ENCODE results near the gene SFT2D1. TPM values are rescaled to one million over a fixed set of nuclear protein-coding genes. Genes with fewer than 3 reads are reported as not detected.
"Not testable (repeated sequence)": the region's sequence is repeated elsewhere in the genome, so short reads cannot be mapped to it uniquely, and the experiment has no call there.

The SFT2D1 gene
- 28.1 and 32.6 TPM in 2 replicates for total RNA-seq (2014; rRNA removed; shearing (Covaris generic))

- in situ Hi-C loops (cut with HindIII; ENCODE audit: low sequenced_read_pairs): no loop called here
- DNase-seq (ENCODE audit: low spot score): peak; percentile 81
Observed at GRCh38 chr6:166342349-166343149, at the start of gene SFT2D1. SFT2D1 (minus strand) TSS chr6:166342545; CDS start chr6:166342481, 64 bp downstream.

DNA sequence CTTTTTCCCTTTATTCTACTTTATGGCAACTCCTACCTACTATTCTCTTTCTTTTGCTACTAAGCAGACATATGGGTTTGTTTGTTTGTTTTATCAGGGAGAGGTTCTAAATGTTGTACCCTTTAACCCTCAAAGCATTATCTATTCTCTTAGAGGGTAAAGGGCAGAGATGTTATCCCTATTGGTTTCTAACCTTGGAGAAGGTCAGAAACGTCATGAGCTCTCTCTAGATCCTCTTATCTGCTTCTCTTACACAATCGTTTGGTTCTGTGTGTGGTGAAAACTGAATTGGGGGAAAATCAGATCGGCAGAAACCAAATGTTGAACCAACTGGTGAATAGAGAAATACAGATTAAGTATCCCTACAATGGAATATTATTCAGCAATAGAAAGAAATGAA lies 46.8 kb upstream of the SFT2D1 start:
- in situ Hi-C loops (cut with HindIII; ENCODE audit: low sequenced_read_pairs): no loop called here

DNA sequence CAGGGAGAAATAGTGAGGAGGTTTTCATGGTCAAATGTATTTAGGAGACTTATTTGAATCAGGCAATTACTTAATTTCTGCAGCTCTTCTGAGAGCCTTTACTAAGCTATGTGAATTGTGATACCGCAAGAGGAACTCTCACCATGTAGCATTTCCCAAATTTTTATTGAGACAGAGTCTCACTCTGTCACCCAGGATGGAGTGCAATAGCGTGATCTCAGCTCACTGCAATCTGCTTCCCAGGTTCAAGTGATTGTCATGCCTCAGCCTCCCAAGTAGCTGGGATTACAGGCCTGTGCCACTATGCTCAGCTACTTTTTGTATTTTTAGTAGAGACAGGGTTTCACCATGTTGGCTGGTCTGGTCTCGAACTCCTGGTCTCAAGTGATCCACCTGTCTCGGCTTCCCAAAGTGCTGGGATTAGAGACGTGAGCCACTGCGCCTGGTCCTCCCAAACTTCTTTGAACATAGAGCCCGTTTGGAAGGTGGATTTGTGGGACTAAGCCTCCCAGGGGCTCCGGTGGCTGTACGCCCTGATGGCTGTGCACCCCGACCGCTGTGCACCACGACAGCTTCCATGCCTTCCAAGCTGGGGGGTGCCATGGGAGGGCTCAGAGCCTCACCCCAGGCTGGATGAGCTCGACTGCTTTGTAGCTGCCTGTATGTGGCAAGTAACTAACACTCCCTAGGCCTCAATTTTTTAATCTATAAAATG lies 46.1 kb upstream of the SFT2D1 start:
- in situ Hi-C loops (cut with HindIII; ENCODE audit: low sequenced_read_pairs): no loop called here

More for the DNA sequence above, 46.8 kb upstream of the SFT2D1 start:
- DNase-seq (ENCODE audit: low spot score): no peak

GRCh38 chr6:166387642-166388289 lies 45.4 kb upstream of the SFT2D1 start:
- in situ Hi-C loops (cut with HindIII; ENCODE audit: low sequenced_read_pairs): no loop called here
- DNase-seq (ENCODE audit: low spot score): no peak

More for the DNA sequence above, 46.1 kb upstream of the SFT2D1 start:
- DNase-seq (ENCODE audit: low spot score): no peak

GRCh38 chr6:166387098-166387497 lies 44.8 kb upstream of the SFT2D1 start:
- in situ Hi-C loops (cut with HindIII; ENCODE audit: low sequenced_read_pairs); DNase-seq (ENCODE audit: low spot score): not testable (repeated sequence)

DNA sequence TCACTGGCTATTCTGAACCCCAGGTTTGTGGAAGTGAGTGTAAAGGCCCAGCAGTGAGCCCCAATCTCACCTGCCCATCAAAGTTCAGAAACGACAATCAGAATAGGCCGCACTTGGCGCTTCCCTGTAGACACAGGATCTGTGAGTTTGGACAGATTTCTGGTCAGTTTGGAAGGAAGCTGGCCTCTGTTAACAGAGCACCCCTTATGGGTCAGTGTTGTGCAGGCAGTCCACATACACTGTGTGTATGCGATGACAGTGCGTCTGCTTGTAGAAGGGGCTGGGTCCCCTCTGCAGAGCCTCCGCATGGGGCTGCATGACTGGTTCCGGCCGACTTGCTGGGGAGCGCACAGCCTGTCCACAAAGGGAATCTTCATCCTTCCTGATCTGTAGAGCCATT lies 43.8 kb upstream of the SFT2D1 start:
- DNase-seq (ENCODE audit: low spot score): no peak
- in situ Hi-C loops (cut with HindIII; ENCODE audit: low sequenced_read_pairs): no loop called here

GRCh38 chr6:166383802-166384363 lies 41.5 kb upstream of the SFT2D1 start:
- in situ Hi-C loops (cut with HindIII; ENCODE audit: low sequenced_read_pairs); DNase-seq (ENCODE audit: low spot score): not testable (repeated sequence)

DNA sequence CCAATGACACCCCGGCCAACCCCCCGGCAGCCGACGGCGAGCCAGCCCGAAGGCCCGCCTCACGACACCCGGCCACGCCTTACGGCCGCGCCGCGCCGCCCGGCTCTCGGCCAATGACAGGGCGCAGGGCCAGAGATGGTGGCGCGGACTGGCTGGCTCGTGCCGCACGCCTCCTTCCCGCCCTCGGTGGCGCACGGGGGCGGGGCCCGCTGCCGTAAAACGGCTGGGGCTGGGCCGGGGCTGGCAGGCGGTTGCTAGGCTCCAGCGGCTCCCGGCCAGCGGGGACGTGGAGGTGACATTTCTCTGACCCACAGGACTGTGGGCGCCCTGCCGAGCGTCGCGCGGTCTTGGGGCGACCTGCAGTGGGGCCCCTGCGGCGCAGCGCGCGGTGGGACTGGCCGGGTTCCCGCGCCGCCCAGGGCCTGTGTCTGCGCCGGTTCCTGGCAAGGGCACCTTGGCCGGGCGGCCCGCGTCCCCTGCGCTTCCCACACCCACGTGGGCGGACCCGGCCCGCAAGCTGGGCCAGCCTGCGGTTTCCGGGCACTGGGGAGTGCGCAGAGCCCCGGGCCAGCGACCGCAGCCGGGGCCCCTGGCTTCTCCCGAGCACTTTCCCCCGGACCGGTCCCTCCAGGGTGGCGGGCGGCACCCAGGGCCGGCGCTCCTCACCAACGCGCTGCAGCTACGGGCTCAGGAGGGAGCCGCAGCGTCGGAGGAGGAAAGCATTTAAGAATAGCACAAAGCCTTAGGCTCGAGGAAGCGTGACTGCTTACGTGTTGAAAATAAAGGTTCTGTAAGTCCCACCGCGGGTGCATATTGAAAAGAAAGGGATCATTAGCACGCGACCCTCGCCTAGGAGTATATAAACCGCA lies 40.8 kb upstream of the SFT2D1 start, which contains the start of gene MPC1:
MPC1 (minus strand) TSS at position 8 of the 869 bp plus-strand sequence. CDS start 64 bp downstream, outside the sequence.
- DNase-seq (ENCODE audit: low spot score): peak; percentile 94
- in situ Hi-C loops (cut with HindIII; ENCODE audit: low sequenced_read_pairs): no loop called here

- in situ Hi-C loops (cut with HindIII; ENCODE audit: low sequenced_read_pairs): no loop called here
- no peak for DNase-seq (ENCODE audit: low spot score)
Observed at GRCh38 chr6:166382500-166382932, 40.2 kb upstream of the SFT2D1 start.

DNA sequence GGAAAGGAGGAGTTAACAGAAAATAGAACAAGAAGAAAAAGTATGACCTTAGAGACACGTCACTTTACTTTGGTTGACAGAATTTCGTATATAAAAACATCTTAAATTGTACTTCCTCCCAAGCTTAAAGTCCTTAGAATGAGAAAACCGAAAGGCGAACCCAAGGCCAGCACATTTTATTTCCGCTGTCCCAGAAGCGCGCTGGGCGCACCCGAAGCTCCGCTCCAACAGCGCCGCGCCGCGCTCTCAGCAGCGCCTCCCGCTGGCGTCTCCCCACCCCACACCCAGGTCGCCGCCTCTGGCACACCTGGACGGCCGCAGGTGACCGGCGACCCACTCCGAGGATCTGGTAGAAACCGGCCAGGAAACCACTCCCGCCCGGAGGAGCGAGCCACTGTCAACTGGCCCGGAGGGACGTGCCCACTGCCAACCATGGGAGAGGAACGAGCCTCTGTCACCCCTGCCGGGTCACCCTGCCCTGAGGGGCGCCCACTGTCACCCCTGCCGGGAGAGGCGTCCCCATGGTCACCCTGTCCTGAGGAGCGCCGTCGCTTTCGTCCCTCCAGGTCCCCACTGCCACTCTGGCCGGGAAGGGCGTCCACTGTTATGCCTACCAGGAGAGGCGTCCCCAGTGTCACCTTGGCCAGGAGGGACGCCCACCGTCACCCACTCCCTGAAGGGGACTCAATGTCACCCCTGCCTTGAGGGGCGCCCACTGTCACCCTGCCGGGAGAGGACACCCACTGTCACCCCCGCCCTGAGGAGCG lies 39.6 kb upstream of the SFT2D1 start:
- peak; percentile 31 for DNase-seq (ENCODE audit: low spot score)
- in situ Hi-C loops (cut with HindIII; ENCODE audit: low sequenced_read_pairs): no loop called here

DNA sequence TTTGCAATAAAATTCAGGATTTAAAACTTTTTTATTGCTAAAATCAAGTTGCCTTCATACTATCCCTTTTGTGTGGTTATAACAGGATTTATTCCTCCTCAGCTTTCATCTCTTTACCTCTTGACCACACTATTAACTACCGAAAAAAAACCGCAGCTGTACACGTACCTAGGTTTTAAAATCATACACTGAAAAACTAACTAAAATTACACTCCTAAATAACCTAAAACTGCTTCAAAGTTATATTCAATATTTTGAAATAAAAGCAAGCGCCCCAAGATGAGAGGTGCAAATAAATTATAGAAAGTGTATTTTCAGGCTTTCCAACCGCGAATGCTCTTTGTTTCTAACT lies 39.0 kb upstream of the SFT2D1 start:
- DNase-seq (ENCODE audit: low spot score): no peak
- in situ Hi-C loops (cut with HindIII; ENCODE audit: low sequenced_read_pairs): no loop called here

DNA sequence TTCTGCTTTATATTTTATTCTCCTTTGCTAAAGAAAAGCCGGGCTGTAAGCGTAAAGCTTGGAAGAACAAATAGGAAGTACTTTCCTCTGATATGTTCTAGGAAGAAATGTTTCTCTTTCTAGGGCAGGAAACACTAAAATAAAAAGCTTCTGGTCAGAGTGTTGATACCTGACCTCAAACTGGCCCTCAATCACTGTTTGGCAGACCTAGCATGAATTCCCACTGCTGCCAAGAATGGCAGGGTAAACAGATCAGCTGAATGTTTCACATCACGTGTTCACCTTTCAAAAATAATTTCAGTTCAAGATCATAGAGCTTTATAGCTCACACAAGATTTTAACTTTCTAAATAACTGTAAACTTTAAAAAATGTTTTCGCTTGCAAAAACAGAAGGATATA lies 37.5 kb upstream of the SFT2D1 start:
- DNase-seq (ENCODE audit: low spot score): no peak
- in situ Hi-C loops (cut with HindIII; ENCODE audit: low sequenced_read_pairs): no loop called here

GRCh38 chr6:166379103-166379586 lies 36.8 kb upstream of the SFT2D1 start:
- in situ Hi-C loops (cut with HindIII; ENCODE audit: low sequenced_read_pairs): no loop called here
- DNase-seq (ENCODE audit: low spot score): no peak

GRCh38 chr6:166377721-166378120 lies 35.4 kb upstream of the SFT2D1 start:
- in situ Hi-C loops (cut with HindIII; ENCODE audit: low sequenced_read_pairs): no loop called here
- DNase-seq (ENCODE audit: low spot score): no peak

DNA sequence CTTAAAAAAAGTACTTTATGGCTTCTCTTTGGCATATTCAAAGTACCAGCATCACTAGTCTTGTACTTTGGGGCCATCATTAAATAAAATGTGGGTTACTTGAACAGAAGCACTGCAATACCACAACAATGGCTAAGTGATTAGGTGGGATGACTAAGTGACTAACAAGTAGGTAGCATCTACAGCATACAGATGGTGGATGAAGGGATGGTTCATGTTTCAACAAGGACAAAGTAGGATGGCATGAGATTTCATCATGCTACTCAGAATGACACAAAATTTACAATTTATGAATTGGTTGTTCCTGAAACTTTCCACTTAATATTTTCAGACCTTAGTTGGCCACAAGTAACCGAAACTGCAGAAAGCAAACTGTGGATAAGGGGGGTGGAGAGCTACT lies 32.7 kb upstream of the SFT2D1 start:
- in situ Hi-C loops (cut with HindIII; ENCODE audit: low sequenced_read_pairs): no loop called here
- no peak for DNase-seq (ENCODE audit: low spot score)

DNA sequence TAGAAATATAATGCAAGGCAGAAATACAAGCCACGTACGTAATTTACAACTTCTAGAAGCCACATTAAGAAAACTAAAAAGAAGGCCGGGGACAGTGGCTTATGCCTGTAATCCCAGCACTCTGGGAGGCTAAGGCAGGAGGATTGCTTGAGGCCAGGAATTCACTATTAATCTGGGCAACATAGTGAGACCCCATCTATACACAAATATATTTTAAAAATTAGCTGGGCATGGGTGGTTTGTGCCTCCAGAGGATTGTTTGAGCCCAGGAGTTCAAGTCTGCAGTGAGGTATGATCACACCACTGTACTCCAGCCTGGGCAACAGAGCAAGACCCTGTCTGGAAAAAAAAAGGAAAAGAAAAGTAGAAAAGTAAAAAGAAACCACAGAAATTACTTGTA lies 28.1 kb upstream of the SFT2D1 start:
- in situ Hi-C loops (cut with HindIII; ENCODE audit: low sequenced_read_pairs): no loop called here
- no peak for DNase-seq (ENCODE audit: low spot score)

DNA sequence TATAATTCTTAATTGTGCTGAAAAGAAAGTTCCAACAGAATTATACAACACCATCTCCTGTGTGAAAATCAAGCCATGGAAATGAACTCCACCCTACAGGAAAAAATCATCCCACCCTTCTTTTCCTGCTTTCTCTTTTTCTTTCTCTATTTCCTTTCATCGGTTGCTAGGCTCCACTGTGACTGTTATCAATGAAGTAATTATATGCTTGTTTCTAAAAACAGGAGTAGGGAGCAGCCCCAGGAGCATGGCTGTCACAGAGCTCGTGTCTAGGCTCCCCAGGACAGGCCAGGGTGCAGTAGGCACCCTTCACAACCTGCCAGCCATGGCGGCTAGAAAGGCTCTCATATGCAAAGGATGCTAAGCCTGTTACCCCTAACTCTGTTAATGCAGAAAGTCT lies 27.4 kb upstream of the SFT2D1 start:
- in situ Hi-C loops (cut with HindIII; ENCODE audit: low sequenced_read_pairs): no loop called here
- DNase-seq (ENCODE audit: low spot score): no peak

DNA sequence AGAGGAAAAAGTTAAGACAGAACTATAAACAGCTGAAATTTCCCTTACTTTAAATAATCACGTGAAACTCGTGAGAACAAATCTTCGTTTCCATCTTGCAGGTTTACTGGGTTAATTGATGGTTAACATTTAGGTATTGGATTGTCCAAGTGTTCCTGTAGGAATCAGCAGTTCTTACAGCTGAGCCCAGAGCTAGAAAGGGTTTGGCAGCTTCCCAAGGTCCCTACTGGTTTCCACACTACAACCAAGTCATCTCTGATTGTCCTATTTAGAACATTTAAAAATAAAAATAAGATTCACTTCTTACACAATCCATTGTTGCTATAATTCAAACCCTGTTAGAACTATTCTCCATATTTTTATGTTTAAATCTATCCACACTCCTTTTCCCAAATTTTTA lies 24.6 kb upstream of the SFT2D1 start:
- DNase-seq (ENCODE audit: low spot score): no peak
- in situ Hi-C loops (cut with HindIII; ENCODE audit: low sequenced_read_pairs): no loop called here

All from G401 (cell line).